HEK293 (cell line): ENCODE data around the gene CDK4.
A peak's percentile ranks its signal among the peaks of the same experiment; 100 is the strongest.

Experiments used
- CTCF ChIP-seq: fragments of 450-650 bp; formaldehyde crosslinking; IDR thresholded peaks from 2 replicates; pipeline ENCODE4 v1.5.1; 2016; ENCODE audit warnings: missing biosample characterization, missing genetic modification characterization
- GLI2 ChIP-seq: fragments of 450-650 bp; formaldehyde crosslinking; IDR thresholded peaks from 2 replicates; pipeline ENCODE4; 2017; ENCODE audit warnings: missing biosample characterization, missing genetic modification characterization, low read depth, borderline replicate concordance
- HOXA7 ChIP-seq: sonication (generic); formaldehyde crosslinking; IDR thresholded peaks from 2 replicates; pipeline ENCODE4 v1.8.1; 2022; ENCODE audit warnings: missing genetic modification reagents, borderline replicate concordance
- MEIS1 ChIP-seq: sonication (generic); formaldehyde crosslinking; IDR thresholded peaks from 2 replicates; pipeline ENCODE4 v1.8.1; 2022; ENCODE audit warnings: missing genetic modification reagents, mild to moderate bottlenecking, borderline replicate concordance
- OSR2 ChIP-seq: fragments of 450-650 bp; formaldehyde crosslinking; IDR thresholded peaks from 2 replicates; pipeline ENCODE4 v1.5.1; 2016; ENCODE audit warnings: missing biosample characterization, missing genetic modification characterization
- REPIN1 ChIP-seq: fragments of 450-650 bp; formaldehyde crosslinking; IDR thresholded peaks from 2 replicates; pipeline ENCODE4 v1.5.1; 2017; ENCODE audit warnings: missing biosample characterization, missing genetic modification characterization, low read depth
- SCRT2 ChIP-seq: fragments of 450-650 bp; formaldehyde crosslinking; IDR thresholded peaks from 2 replicates; pipeline ENCODE4 v1.5.1; 2016; ENCODE audit warnings: missing biosample characterization, missing genetic modification characterization
- SP7 ChIP-seq: fragments of 450-650 bp; formaldehyde crosslinking; IDR thresholded peaks from 2 replicates; pipeline ENCODE4 v1.5.1; 2016; ENCODE audit warnings: missing biosample characterization, missing genetic modification characterization
- TRIM28 ChIP-seq: IDR thresholded peaks from 2 replicates; pipeline ENCODE4 v1.6.1; 2011; ENCODE audit warnings: low read length, control low read depth, borderline replicate concordance
- TSHZ1 ChIP-seq: fragments of 450-650 bp; formaldehyde crosslinking; IDR thresholded peaks from 2 replicates; pipeline ENCODE4 v1.5.1; 2016; ENCODE audit warnings: missing biosample characterization, missing genetic modification characterization, borderline replicate concordance
- ZBTB7A ChIP-seq: fragments of 450-650 bp; formaldehyde crosslinking; IDR thresholded peaks from 2 replicates; pipeline ENCODE4 v1.5.1; 2016; ENCODE audit warnings: low read depth, missing biosample characterization, missing genetic modification characterization
- ZEB2 ChIP-seq: fragments of 450-650 bp; formaldehyde crosslinking; IDR thresholded peaks from 2 replicates; pipeline ENCODE4 v1.5.1; 2016; ENCODE audit warnings: missing biosample characterization, missing genetic modification characterization
- ZFP3 ChIP-seq: fragments of 450-650 bp; formaldehyde crosslinking; IDR thresholded peaks from 2 replicates; pipeline ENCODE4 v1.5.1; 2016; ENCODE audit warnings: low read depth, missing biosample characterization, missing genetic modification characterization
- ZFP41 ChIP-seq: fragments of 450-650 bp; formaldehyde crosslinking; IDR thresholded peaks from 2 replicates; pipeline ENCODE4 v1.5.1; 2016; ENCODE audit warnings: missing biosample characterization, missing genetic modification characterization, borderline replicate concordance
- ZFP69B ChIP-seq: fragments of 450-650 bp; formaldehyde crosslinking; IDR thresholded peaks from 2 replicates; pipeline ENCODE4 v1.5.1; 2016; ENCODE audit warnings: missing biosample characterization, missing genetic modification characterization
- ZNF10 ChIP-seq: fragments of 450-650 bp; formaldehyde crosslinking; IDR thresholded peaks from 2 replicates; pipeline ENCODE4 v1.5.1; 2017; ENCODE audit warnings: missing biosample characterization, missing genetic modification characterization
- ZNF133 ChIP-seq: fragments of 450-650 bp; formaldehyde crosslinking; IDR thresholded peaks from 2 replicates; pipeline ENCODE4 v1.5.1; 2016; ENCODE audit warnings: missing biosample characterization, missing genetic modification characterization
- ZNF148 ChIP-seq: fragments of 450-650 bp; formaldehyde crosslinking; IDR thresholded peaks from 2 replicates; pipeline ENCODE4 v1.5.0; 2017; ENCODE audit warnings: missing biosample characterization, missing genetic modification characterization, borderline replicate concordance
- ZNF248 ChIP-seq: fragments of 450-650 bp; formaldehyde crosslinking; IDR thresholded peaks from 2 replicates; pipeline ENCODE4 v1.5.1; 2017; ENCODE audit warnings: missing biosample characterization, missing genetic modification characterization
- ZNF311 ChIP-seq: fragments of 450-650 bp; formaldehyde crosslinking; IDR thresholded peaks from 2 replicates; pipeline ENCODE4 v1.5.1; 2017; ENCODE audit warnings: missing biosample characterization, missing genetic modification characterization, borderline replicate concordance
- ZNF324 ChIP-seq: fragments of 450-650 bp; formaldehyde crosslinking; IDR thresholded peaks from 2 replicates; pipeline ENCODE4 v1.5.1; 2016; ENCODE audit warnings: missing biosample characterization, missing genetic modification characterization
- ZNF335 ChIP-seq: fragments of 450-650 bp; formaldehyde crosslinking; conservative IDR thresholded peaks from 2 replicates; pipeline ENCODE4 v1.5.1; 2016; ENCODE audit warnings: missing biosample characterization, missing genetic modification characterization
- ZNF530 ChIP-seq: fragments of 450-650 bp; formaldehyde crosslinking; IDR thresholded peaks from 2 replicates; pipeline ENCODE4 v1.5.1; 2016; ENCODE audit warnings: low read depth, missing biosample characterization, missing genetic modification characterization
- ZNF560 ChIP-seq: fragments of 450-650 bp; formaldehyde crosslinking; IDR thresholded peaks from 2 replicates; pipeline ENCODE4 v1.5.1; 2017; ENCODE audit warnings: missing biosample characterization, missing genetic modification characterization, borderline replicate concordance
- ZNF585B ChIP-seq: fragments of 450-650 bp; formaldehyde crosslinking; IDR thresholded peaks from 2 replicates; pipeline ENCODE4 v1.5.1; 2016; ENCODE audit warnings: missing biosample characterization, missing genetic modification characterization
- ZNF626 ChIP-seq: fragments of 450-650 bp; sonication (Bioruptor Pico); formaldehyde crosslinking; IDR thresholded peaks from 2 replicates; pipeline ENCODE4 v1.5.1; 2018; ENCODE audit warnings: missing biosample characterization, missing genetic modification characterization, inconsistent platforms
- ZNF677 ChIP-seq: fragments of 450-650 bp; IDR thresholded peaks from 2 replicates; pipeline ENCODE4 v1.5.0; 2018; ENCODE audit warnings: missing biosample characterization, mild to moderate bottlenecking, missing genetic modification characterization, moderate library complexity
- ZNF76 ChIP-seq: fragments of 450-650 bp; formaldehyde crosslinking; IDR thresholded peaks from 2 replicates; pipeline ENCODE4; 2016; ENCODE audit warnings: low read depth, missing biosample characterization, missing genetic modification characterization, borderline replicate concordance
- ZNF777 ChIP-seq: fragments of 450-650 bp; formaldehyde crosslinking; IDR thresholded peaks from 2 replicates; pipeline ENCODE4 v1.5.1; 2017; ENCODE audit warnings: missing biosample characterization, missing genetic modification characterization, borderline replicate concordance
- ZNF785 ChIP-seq: fragments of 450-650 bp; formaldehyde crosslinking; IDR thresholded peaks from 2 replicates; pipeline ENCODE4 v1.5.1; 2016; ENCODE audit warnings: missing biosample characterization, missing genetic modification characterization
- ZNF792 ChIP-seq: fragments of 450-650 bp; formaldehyde crosslinking; IDR thresholded peaks from 2 replicates; pipeline ENCODE4 v1.5.1; 2016; ENCODE audit warnings: missing biosample characterization, missing genetic modification characterization
- ZSCAN23 ChIP-seq: fragments of 450-650 bp; formaldehyde crosslinking; IDR thresholded peaks from 2 replicates; pipeline ENCODE4 v1.5.1; 2016; ENCODE audit warnings: missing biosample characterization, missing genetic modification characterization
- ZSCAN5A ChIP-seq: fragments of 450-650 bp; formaldehyde crosslinking; IDR thresholded peaks from 2 replicates; pipeline ENCODE4 v1.5.1; 2016; ENCODE audit warnings: missing biosample characterization, missing genetic modification characterization

The CDK4 gene

GRCh38 chr12:57744194-57744776 lies 7.8 kb downstream of the CDK4 start (continued):
- TF ChIP-seq ZFP69B (tag by site-specific recombination) (peak; percentile 69), ZNF148 (tag by site-specific recombination) (no peak), SCRT2 (tag by site-specific recombination) (peak; percentile 82), ZSCAN23 (tag by site-specific recombination) (no peak), ZNF677 (tag by site-specific recombination) (no peak), ZNF792 (tag by site-specific recombination) (no peak; the same call in 1 of the 2 replicates), ZNF324 (tag by site-specific recombination) (0 out of 2 replicates have a peak, but pooled peaks have one; percentile 75), MEIS1 (no peak), TRIM28 (no peak), REPIN1 (no peak), ZNF311 (tag by site-specific recombination) (no peak), ZNF560 (no peak), GLI2 (tag by site-specific recombination) (no peak), HOXA7 (no peak), ZSCAN5A (tag by site-specific recombination) (no peak), ZFP3 (tag by site-specific recombination) (no peak), ZNF777 (no peak), ZFP41 (tag by site-specific recombination) (no peak), ZEB2 (tag by site-specific recombination) (no peak), OSR2 (tag by site-specific recombination) (no peak), ZNF76 (tag by site-specific recombination) (peak; percentile 54; the same call in 1 of the 2 replicates), ZNF785 (no peak), ZNF530 (no peak), ZBTB7A (0 out of 2 replicates have a peak, but pooled peaks have one; percentile 51), ZNF335 (tag by site-specific recombination) (peak; percentile 40), SP7 (tag by site-specific recombination) (peak; percentile 54; the same call in 1 of the 2 replicates), TSHZ1 (tag by site-specific recombination) (0 out of 2 replicates have a peak, but pooled peaks have one; percentile 13), ZNF133 (tag by site-specific recombination) (no peak), ZNF585B (tag by site-specific recombination) (no peak), ZNF248 (tag by site-specific recombination) (no peak), ZNF10 (0 out of 2 replicates have a peak, but pooled peaks have one; percentile 27), CTCF (tag by site-specific recombination) (no peak), ZNF626 (tag by site-specific recombination) (no peak)
